A549 (cell line): ENCODE measurements around the gene RUNX1.

ENCODE experiments used
- BCL3 ChIP-seq: fragments of >200 bp; sonication (Bioruptor Twin); formaldehyde crosslinking; IDR thresholded peaks from 3 replicates; pipeline ENCODE4 v1.6.1; 2016
- CBX2 ChIP-seq: fragments of 200-600 bp; sonication (generic); IDR thresholded peaks from 2 replicates; pipeline ENCODE4 v1.6.1; 2016; ENCODE audit warnings: low read depth, mild to moderate bottlenecking, borderline replicate concordance
- CTCF ChIP-seq: fragments of >200 bp; sonication (Bioruptor Twin); formaldehyde crosslinking; IDR thresholded peaks from 3 replicates; pipeline ENCODE4 v1.5.1; 2016
- EP300 ChIP-seq, 2 experiments: fragments of >200 bp; sonication (Bioruptor Twin); formaldehyde crosslinking; IDR thresholded peaks; 2 replicates in 1 of 2; 3 replicates in 1 of 2; pipeline ENCODE4 v1.6.1; 2016 to 2017
- MAFK ChIP-seq: fragments of 450-650 bp; IDR thresholded peaks from 2 replicates; pipeline ENCODE4 v1.6.1; 2014; ENCODE audit not compliant: partially characterized antibody
- MAX ChIP-seq: IDR thresholded peaks from 2 replicates; pipeline ENCODE4 v1.6.1; 2012
- MYC ChIP-seq: IDR thresholded peaks from 2 replicates; pipeline ENCODE4 v1.6.1; 2012; ENCODE audit warnings: mild to moderate bottlenecking, inconsistent platforms, low read length, improper control_type of control experiment, borderline replicate concordance
- NR3C1 ChIP-seq: fragments of >200 bp; sonication (Bioruptor Twin); formaldehyde crosslinking; IDR thresholded peaks from 3 replicates; pipeline ENCODE4 v1.6.1; 2017
- POLR2A ChIP-seq: IDR thresholded peaks from 2 replicates; pipeline ENCODE4 v1.6.1; 2012; ENCODE audit warnings: mild to moderate bottlenecking, low read length
- RAD21 ChIP-seq, 2 experiments: fragments of >200 bp in 1 of 2; sonication (Bioruptor Twin) in 1 of 2; formaldehyde crosslinking in 1 of 2; IDR thresholded peaks in 1 of 2; conservative IDR thresholded peaks in 1 of 2; 2 replicates in 1 of 2; 3 replicates in 1 of 2; pipeline ENCODE4 v1.6.1; 2012 to 2018; ENCODE audit warnings: inconsistent platforms in 1 of 2
- REST ChIP-seq: fragments of 200-600 bp; sonication (generic); IDR thresholded peaks from 2 replicates; pipeline ENCODE4 v1.6.1; 2016; ENCODE audit warnings: antibody characterized with exemption, mild to moderate bottlenecking, moderate library complexity
- RNF2 ChIP-seq: fragments of 200-600 bp; sonication (generic); IDR thresholded peaks from 2 replicates; pipeline ENCODE4 v1.6.1; 2016; ENCODE audit warnings: low read depth, mild to moderate bottlenecking, antibody characterized with exemption, moderate library complexity, borderline replicate concordance

- TF ChIP-seq MAFK (no peak), MYC (no peak), NR3C1 (no peak), RAD21 (conservative IDR thresholded peaks at IDR 0.05 in 1 of 2, IDR thresholded peaks at IDR 0.05 in 1 of 2) (no peak), CTCF (no peak), REST (no peak), MAX (no peak), RNF2 (no peak), EP300 (IDR thresholded peaks at IDR 0.05) (no peak), CBX2 (no peak), POLR2A (no peak), BCL3 (no peak)
These were observed 42.4 kb upstream of the RUNX1 start for GRCh38 chr21:35091496-35091895.
